GM21423 (cell line): ENCODE data around the gene DRC7.
"Not testable (repeated sequence)": the region's sequence is repeated elsewhere in the genome, so short reads cannot be mapped to it uniquely, and the experiment has no call there.

ENCODE experiments used
- ATAC-seq: cut with Tn5 transposase; IDR thresholded peaks from one replicate; pipeline ENCODE4 v1.9.1; 2021; ENCODE audit warnings: mild to moderate bottlenecking, moderate library complexity; ENCODE audit not compliant: unreplicated experiment

The DRC7 gene

DNA sequence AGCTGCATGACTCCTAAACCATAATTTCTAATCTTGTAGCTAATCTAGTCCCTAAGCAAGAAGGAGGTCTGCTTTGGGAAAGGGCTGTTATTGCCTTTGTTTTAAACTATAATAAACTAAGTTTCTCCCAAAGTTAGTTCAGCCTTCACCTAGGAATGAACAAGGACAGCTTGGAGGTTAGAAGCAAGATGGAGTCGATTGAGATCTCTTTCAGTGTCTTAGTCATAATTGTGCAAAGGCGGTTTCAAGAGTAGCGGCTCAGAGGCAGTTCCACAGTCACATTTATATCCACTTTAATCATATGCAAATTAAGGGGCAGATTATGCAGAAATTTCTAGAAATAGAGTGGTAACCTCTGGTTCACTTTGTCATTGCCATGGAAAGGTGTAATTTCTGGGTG is 17.4 kb downstream of the DRC7 start:
- no peak for ATAC-seq

- ATAC-seq, result not testable (repeated sequence)
Measured at GRCh38 chr16:57712569-57712968, 18.0 kb downstream of the DRC7 start.

- ATAC-seq, result no peak
Measured at GRCh38 chr16:57713596-57713995, 19.0 kb downstream of the DRC7 start.

DNA sequence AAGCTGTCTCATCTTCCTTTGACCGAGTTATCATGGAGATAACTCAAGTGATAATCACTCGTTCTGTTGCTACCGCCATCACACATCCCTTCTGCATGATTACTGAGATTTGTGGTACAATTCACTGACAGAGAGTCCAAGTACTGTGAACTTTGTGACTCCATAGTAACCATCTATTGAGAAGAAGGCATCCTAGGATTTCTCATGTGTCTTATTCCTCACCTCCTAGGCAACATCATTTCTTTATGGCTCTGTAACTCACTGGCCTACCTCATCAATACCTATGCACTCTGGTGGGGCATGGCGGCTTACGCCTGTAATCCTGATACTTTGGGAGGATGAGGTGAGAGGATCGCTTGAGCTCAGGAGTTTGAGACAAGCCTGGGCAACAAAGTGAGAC is 19.4 kb downstream of the DRC7 start:
- no peak for ATAC-seq

- ATAC-seq, result no peak
Measured at GRCh38 chr16:57720142-57720575, 25.6 kb downstream of the DRC7 start.

DNA sequence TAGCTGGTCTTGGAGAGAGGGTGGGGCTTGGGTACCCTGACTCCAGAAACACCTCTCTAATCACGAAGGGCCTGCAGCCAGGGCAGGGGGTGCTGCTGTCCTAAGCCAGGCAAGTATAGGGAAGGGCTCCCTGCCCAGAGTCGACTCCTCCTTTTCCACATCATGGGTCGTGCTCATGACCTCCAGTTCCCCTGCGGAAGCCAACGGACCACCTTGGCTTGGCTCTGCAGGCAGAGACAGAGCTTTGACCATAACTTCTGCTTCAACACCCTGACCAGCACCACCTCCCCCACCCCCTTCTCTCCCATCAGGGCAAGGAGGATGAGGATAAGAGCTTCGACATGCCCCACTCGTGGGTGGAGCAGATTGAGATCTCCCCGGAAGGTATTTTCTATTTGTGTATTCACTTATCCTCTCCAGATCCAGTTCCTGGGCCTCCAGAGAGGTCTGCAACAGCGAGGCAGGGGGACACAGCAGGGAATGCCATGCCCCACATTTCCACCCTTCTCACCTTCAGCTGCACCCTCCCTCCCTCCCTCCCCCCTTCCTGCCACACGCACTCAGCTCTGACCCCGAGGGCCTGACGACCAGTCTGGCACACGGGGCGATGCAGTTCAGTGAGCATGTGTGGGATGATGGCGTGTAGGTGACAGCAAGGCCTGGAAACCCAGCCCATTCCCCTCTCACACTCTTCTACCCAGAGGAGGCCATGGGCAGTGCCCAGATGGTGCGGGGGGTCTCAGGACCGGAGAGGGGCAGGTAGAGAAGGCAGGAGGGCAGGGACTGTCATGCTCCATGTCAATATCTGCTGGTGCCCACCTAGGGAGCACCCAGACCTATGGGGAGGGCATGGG is 27.0 kb downstream of the DRC7 start:
- no peak for ATAC-seq

DNA sequence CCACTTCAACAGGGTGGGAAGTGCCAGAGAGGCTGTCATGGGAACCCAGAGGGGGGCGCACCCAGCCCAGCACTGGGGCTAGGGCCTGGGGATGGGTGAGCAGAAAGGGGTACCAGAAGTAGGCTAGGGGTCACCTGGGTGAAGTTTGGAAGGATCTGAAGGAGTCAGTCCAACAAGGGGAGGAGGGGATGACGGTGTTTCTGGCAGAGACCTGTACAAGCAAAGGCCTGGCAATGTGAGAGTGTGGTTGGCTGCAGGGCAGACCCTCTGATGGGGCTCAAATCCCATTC is 27.5 kb downstream of the DRC7 start:
- ATAC-seq, result no peak

DNA sequence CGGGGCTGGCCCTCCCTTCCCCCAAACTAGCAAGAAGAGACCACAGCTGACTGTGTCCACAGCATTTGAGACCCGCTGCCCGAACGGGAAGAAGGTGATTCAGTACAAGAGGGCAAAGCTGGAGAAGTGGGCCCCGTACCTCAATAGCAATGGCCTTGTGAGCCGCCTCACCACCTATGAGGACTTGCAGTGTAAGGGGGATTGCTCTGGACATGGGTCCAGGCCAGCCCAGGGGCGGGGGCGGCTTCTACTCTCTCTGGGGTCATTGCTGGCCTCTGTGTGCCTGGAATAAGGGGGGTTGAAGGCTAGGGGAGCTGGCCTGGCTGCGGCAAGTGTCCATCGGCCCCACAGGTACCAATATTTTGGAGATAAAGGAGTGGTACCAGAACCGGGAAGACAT is 28.0 kb downstream of the DRC7 start:
- no peak for ATAC-seq

DNA sequence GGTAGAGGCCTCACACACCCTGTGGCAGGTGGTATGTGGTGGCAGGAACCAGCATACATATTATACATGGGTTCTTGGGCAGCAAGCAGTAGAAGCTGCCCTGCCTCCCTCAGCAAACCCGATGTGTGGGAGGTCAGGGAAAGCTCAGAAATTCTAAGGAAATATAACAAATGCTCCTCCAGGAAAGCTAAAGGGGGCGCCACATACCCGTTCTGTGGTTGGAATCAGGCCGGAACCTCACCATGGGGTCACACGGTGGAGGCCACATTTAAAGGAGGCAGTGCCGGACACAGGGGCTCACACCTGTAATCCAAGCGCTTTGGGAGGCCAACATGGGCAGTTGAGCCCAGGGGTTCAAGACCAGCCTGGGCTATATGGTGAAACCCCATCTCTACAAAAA is 28.6 kb downstream of the DRC7 start:
- ATAC-seq, result no peak

DNA sequence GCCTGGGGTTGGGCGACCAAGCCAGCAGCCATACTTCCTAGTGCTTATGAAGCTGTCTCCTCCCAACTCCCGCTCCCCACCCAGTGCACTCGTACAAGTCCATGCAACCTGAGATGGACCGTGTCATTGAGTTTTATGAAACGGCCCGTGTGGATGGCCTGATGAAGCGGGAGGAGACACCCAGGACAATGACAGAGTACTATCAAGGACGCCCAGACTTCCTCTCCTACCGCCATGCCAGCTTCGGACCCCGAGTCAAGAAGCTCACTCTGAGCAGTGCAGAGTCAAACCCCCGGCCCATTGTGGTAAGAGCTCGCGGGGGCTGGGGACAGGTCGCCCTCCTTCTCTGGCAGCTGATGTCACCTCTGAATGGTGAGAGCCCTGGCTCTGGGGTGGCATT is 29.9 kb downstream of the DRC7 start:
- no peak for ATAC-seq

DNA sequence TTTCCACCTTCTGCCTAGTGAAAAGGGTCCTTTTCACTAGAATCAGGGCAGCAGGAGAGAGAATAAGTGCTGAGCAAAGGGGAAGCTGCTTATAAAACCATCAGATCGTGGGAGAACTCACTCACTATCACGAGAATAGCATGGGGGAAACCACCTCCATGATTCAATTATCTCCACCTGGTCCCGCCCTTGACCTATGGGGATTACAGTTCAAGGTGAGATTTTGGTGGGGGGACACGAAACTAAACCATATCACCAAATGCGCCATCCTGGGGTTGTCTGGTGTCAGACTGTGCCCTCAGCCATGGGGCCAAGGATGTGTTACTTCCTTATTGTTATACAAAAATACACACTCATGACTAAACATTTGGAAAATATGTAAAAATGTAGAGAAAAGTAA is 30.5 kb downstream of the DRC7 start:
- ATAC-seq, result no peak

DNA sequence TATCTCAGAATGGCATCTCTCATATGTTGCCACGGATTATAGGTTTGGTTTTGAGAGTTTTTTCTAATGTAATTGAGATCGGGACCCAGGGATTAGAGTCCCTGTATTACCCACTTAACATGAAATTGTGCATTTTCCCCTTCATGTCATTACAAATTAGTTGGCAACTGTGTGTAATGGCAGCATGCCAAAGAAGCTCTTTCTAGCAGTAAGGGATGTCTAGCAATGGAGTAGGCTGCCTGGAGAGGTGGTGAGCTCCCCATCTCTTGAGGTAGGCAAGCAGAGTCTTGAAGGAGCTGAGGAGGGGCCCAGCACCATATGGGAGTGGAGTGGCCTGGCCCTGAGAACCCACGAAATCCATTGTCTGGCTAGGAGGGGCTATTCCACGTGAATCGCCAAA is 30.9 kb downstream of the DRC7 start:
- ATAC-seq, result no peak

DNA sequence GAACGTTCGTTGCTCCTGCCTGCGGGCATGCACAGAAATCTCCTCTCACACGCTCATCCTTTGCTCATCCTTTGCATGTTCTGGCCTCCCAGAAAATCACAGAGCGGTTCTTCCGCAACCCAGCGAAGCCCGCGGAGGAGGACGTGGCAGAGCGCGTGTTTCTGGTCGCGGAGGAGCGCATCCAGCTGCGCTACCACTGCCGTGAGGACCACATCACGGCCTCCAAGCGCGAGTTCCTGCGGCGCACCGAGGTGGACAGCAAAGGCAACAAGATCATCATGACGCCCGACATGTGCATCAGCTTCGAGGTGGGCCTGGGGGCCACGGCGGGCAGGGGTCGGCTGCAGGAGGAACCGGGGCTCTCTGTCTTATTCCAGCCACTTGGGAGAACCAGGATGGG is 31.4 kb downstream of the DRC7 start:
- ATAC-seq, result no peak

- ATAC-seq, result no peak
Measured at GRCh38 chr16:57726433-57726947, 31.9 kb downstream of the DRC7 start.

DNA sequence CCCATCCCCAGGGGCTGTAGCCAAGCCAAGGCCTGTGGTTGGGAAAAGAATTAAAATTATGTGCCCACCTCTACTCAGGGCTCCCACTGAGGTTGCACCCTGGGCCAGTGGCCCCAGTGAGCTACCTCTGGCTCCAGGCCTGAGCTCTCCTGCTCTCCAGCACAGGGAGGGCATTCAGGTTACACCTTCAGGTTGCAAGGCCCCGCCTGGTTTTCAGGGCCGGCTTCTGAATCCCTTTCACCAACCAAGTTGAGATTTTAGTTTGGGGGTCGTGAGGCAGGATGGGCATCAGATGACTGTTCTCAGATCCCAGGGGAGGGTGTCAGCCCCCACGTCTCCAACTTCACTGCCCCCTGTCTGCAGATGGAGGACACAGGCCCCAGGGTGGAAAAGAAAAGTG is 33.0 kb downstream of the DRC7 start:
- no peak for ATAC-seq

DNA sequence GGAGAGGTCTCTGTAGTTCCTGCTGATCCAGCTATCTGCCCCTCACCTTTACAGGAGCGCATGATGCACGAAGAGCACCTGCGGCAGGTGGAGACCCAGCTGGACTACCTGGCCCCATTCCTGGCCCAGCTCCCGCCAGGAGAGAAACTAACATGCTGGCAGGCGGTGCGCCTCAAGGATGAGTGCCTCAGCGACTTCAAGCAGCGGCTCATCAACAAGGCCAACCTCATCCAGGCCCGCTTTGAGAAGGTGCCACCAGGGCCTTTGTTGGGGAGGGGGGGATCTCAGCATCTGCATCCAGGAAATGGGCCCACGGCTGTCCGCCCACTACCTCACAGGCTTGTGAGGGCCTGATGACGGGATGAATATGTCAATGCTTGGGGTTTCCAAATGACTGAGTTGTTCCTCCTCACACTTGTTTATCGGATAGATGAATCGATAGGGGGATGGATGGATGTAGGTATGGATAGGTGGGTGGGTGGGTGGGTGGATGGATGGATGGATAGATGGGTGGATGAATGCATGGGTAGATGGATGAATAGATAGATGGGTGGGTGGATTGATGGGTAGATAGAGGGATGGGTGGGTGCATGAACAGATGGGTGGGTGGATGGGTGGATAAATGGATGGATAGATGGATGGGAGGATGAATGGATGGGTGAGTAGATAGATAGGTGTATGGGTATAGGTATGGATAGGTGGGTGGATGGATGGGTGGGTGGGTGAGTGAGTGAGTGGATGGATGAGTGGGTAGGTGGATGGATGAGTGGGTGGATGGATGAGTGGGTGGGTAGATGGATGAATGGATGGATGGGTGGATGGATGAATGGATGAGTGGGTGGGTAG is 34.0 kb downstream of the DRC7 start:
- no peak for ATAC-seq

DNA sequence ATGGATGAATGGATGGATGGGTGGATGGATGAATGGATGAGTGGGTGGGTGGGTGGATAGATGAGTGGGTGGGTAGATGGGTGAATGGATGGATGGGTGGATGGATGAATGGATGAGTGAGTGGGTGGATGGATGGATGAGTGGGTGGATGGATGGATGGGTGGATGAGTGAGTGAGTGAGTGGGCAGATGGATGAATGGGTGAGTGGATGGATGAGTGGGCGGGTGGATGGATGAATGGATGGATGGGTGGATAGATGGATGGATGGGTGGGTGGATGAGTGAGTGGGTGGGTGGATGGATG is 34.5 kb downstream of the DRC7 start:
- no peak for ATAC-seq

DNA sequence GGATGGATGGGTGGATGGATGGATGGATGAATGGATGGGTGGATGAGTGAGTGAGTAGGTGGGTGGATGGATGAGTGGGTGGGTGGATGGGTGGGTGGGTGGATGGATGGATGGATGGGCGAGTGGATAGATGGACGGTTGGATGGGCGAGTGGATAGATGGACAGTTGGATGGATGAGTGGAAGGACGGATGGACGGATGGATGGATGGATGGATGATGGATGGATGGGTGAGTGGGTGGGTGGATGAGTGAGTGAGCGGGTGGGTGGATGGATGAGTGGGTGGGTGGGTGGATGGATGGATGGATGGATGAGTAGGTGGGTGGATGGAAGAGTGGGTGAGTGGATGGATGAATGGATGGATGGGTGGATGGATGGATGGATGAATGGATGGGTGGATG is 35.2 kb downstream of the DRC7 start:
- not testable (repeated sequence) for ATAC-seq

GRCh38 chr16:57730771-57731730 is 36.4 kb downstream of the DRC7 start:
- no peak for ATAC-seq

DNA sequence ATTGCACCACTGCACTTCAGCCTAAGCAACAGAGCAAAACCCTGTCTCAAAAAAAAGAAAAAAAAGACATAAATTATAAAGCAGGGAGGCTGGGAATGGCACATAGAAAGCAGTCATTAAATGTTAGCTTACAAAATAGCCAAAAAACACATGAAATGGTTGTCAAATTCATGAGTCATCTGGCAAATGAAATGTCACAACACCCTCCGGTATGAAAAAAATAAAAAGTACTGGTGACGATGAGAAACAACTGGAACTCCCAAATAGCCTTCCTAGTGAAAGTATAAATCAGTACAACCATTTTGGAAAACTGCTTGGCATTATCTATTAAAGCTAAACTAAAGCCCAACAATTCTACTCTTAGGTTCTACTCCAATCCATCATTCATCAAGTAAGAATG is 37.4 kb downstream of the DRC7 start:
- no peak for ATAC-seq

DNA sequence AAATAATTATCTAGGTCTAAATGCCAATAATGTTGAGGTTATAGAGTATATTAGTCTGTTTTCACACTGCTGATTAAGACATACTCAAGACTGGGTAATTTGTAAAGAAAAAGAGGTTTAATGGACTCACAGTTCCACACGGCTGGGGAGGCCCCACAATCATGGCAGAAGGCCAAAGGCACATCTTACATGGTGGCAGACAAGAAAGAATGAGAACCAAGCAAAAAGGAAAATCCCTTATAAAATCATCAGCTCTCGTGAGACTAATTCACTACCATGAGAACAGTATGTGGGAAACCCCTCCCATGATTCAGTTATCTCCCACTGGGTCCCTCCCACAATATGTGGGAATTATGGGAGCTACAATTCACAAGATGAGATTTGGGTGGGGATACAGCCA is 38.1 kb downstream of the DRC7 start:
- ATAC-seq, result no peak
